ENCODE data around the gene PLD4. TPM values are rescaled to one million over a fixed set of nuclear protein-coding genes. Genes with fewer than 3 reads are reported as not detected.
"Not testable (repeated sequence)": the region's sequence is repeated elsewhere in the genome, so short reads cannot be mapped to it uniquely, and the experiment has no call there.

PLD4 gene
- total and polyA plus RNA-seq, 4 experiments from 2014 or later: 0.68 TPM; not detected in 3

DNA sequence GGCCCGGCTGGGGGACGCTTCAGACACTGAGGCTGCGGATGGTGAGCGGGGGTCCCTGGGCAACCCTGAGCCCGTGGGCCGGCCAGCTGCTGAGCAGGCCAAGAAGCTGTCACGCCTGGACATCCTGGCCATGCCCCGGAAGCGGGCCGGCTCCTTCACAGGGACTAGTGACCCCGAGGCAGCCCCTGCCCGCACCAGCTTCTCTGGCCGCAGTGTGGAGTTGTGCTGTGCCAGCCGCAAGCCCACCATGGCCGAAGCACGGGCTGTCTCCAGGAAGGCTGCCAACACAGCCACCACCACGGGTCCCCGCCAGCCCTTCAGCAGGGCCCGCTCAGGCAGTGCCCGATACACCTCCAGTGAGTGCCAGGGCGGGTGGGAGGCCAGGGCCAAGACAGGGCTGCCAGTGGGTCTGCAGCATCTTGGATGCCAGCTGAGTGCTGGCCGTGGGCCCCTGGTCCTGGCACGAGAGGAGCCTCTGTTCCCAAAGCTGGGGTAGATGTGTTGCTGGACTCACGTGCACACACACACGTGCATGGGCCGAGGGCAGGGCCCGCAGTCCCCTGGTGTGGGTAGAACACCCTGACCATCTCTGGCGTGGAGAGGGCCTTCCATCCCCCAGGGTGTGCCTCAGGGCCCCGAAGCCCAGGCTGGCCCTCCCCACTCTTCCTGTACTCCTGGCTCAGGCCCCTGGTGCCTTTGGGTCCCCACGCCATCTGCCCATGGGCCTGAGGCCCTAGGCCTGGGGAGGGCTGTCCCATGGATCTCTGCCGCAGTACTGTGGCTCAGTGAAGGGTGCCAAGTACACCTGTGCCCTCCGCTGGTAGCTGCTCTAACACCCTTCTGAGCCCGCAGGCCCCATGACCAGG lies 36.8 kb upstream of the PLD4 start:
- CTCF ChIA-PET (ENCODE audit: partially characterized antibody): no interaction called here
- intact Hi-C loops (cut with micrococcal nuclease): no loop called here

DNA sequence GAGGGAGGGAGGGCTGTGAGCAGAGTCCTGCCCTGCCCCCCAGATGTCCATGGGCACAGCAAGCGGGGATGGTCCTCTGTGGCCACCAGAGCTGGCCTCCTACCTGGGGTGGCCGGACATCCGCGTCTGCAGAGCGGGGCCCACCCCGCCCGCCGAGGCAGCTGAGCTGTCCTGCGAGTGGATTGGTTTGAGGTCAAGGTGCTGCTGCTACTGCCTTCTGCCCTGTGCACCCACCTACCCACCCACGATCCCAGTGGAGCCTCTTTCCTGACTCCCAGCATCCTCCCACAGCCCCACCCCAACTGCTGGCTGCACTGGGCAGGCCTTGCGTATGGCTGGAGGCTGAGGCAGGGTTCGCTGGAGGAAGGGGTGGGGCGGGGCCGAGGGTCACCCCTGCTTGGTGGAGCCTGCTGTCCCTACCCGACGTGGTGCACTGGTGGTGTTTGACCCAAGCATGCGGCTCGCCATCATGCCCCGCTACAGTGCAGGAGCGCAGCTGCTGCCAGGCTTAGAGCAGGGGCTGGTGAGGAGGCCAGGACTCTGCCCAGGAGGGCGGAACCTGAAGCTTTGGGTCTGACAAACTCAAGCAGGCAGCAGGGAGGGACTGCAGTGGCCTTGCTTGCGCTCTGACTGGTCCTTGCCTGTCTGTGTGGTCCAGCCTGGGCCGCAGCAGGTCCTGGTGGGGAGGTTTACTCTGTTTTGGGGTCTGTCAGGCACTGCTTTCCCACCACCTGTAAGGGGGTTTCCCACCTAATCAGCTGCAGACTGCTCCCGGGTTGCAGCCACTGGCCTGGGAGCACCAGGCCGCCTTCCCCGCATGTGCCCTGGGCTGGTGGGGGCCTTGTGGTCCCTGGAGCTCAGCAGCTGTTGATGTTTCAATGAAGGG lies 35.9 kb upstream of the PLD4 start:
- no peak overlapping the region for H3K4me3 ChIP-seq (ENCODE audit: low read length in 2 of 2)
- H3K27ac Mint-ChIP-seq: no peak overlapping the region
- no peaks in the 10 kb centered on the region for H3K4me1 ChIP-seq (ENCODE audit: insufficient read depth, low read length)
- H3K36me3 Mint-ChIP-seq: no peaks in the 10 kb centered on the region
- H3K9me3 ChIP-seq (ENCODE audit: control insufficient read depth in 1 of 2, low read length in 2 of 2): no peaks in the 10 kb centered on the region
- intact Hi-C loops (cut with micrococcal nuclease): no loop called here
- H3K9me3 Mint-ChIP-seq: no peaks in the 10 kb centered on the region
- no peaks in the 10 kb centered on the region for H3K36me3 ChIP-seq (ENCODE audit: insufficient read depth, low read length)
- no peaks in the 10 kb centered on the region for H3K27me3 ChIP-seq (ENCODE audit: insufficient read depth, low read length)
- H3K27ac ChIP-seq (ENCODE audit: low read depth, low read length): no peak overlapping the region
- no peaks in the 10 kb centered on the region for H3K4me1 Mint-ChIP-seq
- ChIA-PET POLR2A (ENCODE audit: partially characterized antibody) (no interaction called here), CTCF (ENCODE audit: partially characterized antibody) (no interaction called here)
- H3K27me3 Mint-ChIP-seq: no peaks in the 10 kb centered on the region
- DNase-seq: peak in 1 of 5 donors; percentile 19
- H3K4me3 Mint-ChIP-seq: no peak overlapping the region

More for the DNA sequence above, 36.8 kb upstream of the PLD4 start:
- Histone ChIP-seq H3K4me1 (ENCODE audit: insufficient read depth, low read length) (no peaks in the 10 kb centered on the region), H3K27me3 (ENCODE audit: insufficient read depth, low read length) (no peaks in the 10 kb centered on the region), H3K36me3 (ENCODE audit: insufficient read depth, low read length) (no peaks in the 10 kb centered on the region), H3K4me3 (ENCODE audit: low read length in 2 of 2) (no peak overlapping the region), H3K27ac (ENCODE audit: low read depth, low read length) (no peak overlapping the region), H3K9me3 (ENCODE audit: control insufficient read depth in 1 of 2, low read length in 2 of 2) (no peaks in the 10 kb centered on the region)
- no peak overlapping the region for H3K4me3 Mint-ChIP-seq
- H3K27ac Mint-ChIP-seq: no peak overlapping the region
- no peaks in the 10 kb centered on the region for H3K9me3 Mint-ChIP-seq
- POLR2A ChIA-PET (ENCODE audit: partially characterized antibody): no interaction called here
- H3K4me1 Mint-ChIP-seq: no peaks in the 10 kb centered on the region
- no peaks in the 10 kb centered on the region for H3K36me3 Mint-ChIP-seq
- peak in 1 of 5 donors; percentile 40 for DNase-seq
- H3K27me3 Mint-ChIP-seq: no peaks in the 10 kb centered on the region

DNA sequence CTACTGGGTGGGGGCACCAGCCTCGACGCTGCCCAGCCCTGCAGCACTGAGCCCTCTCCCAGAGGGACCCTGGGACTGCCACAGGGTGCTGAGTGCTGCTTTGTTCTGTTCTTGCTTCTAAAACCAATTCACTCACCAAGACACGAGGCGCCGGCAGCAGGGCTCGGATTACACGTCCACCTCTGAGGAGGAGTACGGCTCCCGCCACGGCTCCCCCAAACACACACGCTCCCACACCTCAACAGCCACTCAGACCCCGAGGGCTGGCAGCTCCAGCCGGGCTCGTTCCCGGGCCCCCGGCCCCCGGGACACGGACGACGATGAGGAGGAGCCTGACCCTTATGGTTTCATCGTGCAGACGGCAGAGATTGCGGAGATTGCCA lies 35.3 kb upstream of the PLD4 start:
- CTCF ChIA-PET (ENCODE audit: partially characterized antibody): no interaction called here
- no peaks in the 10 kb centered on the region for H3K36me3 Mint-ChIP-seq
- no peaks in the 10 kb centered on the region for H3K4me1 Mint-ChIP-seq
- intact Hi-C loops (cut with micrococcal nuclease): no loop called here
- no peaks in the 10 kb centered on the region for H3K27me3 Mint-ChIP-seq
- DNase-seq: no peak
- Histone ChIP-seq H3K36me3 (ENCODE audit: insufficient read depth, low read length) (no peaks in the 10 kb centered on the region), H3K9me3 (ENCODE audit: control insufficient read depth in 1 of 2, low read length in 2 of 2) (no peaks in the 10 kb centered on the region), H3K4me3 (ENCODE audit: low read length in 2 of 2) (no peak overlapping the region), H3K27ac (ENCODE audit: low read depth, low read length) (no peak overlapping the region), H3K4me1 (ENCODE audit: insufficient read depth, low read length) (no peaks in the 10 kb centered on the region), H3K27me3 (ENCODE audit: insufficient read depth, low read length) (no peaks in the 10 kb centered on the region)
- H3K9me3 Mint-ChIP-seq: no peaks in the 10 kb centered on the region
- POLR2A ChIA-PET (ENCODE audit: partially characterized antibody): no interaction called here
- no peak overlapping the region for H3K4me3 Mint-ChIP-seq
- no peak overlapping the region for H3K27ac Mint-ChIP-seq

DNA sequence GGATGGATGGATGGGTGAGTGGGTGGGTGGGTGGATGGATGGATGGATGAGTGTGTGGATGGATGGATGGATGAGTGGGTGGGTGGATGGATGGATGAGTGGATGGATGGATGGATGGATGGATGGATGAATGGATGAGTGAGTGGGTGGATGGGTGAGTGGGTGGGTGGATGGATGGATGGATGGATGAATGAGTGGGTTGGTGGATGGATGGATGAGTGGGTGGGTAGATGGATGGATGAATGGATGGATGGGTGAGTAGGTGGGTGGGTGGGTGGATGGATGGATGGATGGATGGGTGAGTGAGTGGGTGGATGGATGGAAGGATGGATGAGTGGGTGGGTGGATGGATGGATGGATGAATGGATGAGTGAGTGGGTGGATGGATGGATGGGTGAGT lies 34.4 kb upstream of the PLD4 start:
- not testable (repeated sequence) for DNase-seq

DNA sequence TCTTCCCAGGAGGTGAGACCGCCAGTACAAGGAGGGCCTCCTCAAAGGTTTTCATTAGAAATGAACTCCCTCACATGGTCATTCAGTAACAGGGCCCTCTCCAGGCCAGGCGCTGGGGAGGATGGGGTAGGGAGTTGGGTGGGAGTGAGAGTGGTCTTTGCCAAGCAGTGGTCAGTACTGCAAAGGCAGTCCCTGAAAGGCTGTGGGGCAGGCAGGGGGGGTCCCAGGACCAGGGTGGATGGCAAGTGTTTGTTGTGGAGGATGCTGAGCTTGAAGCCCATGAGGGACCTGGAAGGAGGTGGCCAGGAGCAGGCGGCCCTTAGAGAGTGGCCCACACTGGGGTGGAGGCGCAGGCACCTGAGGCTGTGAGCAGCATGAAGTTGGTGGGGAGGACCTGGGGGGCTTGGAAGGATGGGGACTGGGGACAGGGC lies 33.5 kb upstream of the PLD4 start:
- ChIA-PET CTCF (ENCODE audit: partially characterized antibody) (no interaction called here), POLR2A (ENCODE audit: partially characterized antibody) (no interaction called here)
- Mint-ChIP-seq H3K4me3 (no peak overlapping the region), H3K27me3 (no peaks in the 10 kb centered on the region), H3K4me1 (no peaks in the 10 kb centered on the region), H3K27ac (no peak overlapping the region), H3K9me3 (no peaks in the 10 kb centered on the region), H3K36me3 (no peaks in the 10 kb centered on the region)
- Histone ChIP-seq H3K4me3 (ENCODE audit: low read length in 2 of 2) (no peak overlapping the region), H3K36me3 (ENCODE audit: insufficient read depth, low read length) (no peaks in the 10 kb centered on the region), H3K4me1 (ENCODE audit: insufficient read depth, low read length) (no peaks in the 10 kb centered on the region), H3K27ac (ENCODE audit: low read depth, low read length) (no peak overlapping the region), H3K27me3 (ENCODE audit: insufficient read depth, low read length) (no peaks in the 10 kb centered on the region), H3K9me3 (ENCODE audit: control insufficient read depth in 1 of 2, low read length in 2 of 2) (no peaks in the 10 kb centered on the region)
- intact Hi-C loops (cut with micrococcal nuclease): no loop called here
- no peak for DNase-seq

More for the DNA sequence above, 34.4 kb upstream of the PLD4 start:
- H3K27me3 Mint-ChIP-seq; H3K9me3 ChIP-seq (ENCODE audit: control insufficient read depth in 1 of 2, low read length in 2 of 2); CTCF ChIA-PET (ENCODE audit: partially characterized antibody); H3K27ac ChIP-seq (ENCODE audit: low read depth, low read length); H3K4me1 Mint-ChIP-seq; H3K36me3 Mint-ChIP-seq; H3K9me3 Mint-ChIP-seq; H3K4me3 ChIP-seq (ENCODE audit: low read length in 2 of 2); intact Hi-C loops (cut with micrococcal nuclease); H3K27ac Mint-ChIP-seq; H3K36me3 ChIP-seq (ENCODE audit: insufficient read depth, low read length); H3K4me1 ChIP-seq (ENCODE audit: insufficient read depth, low read length); POLR2A ChIA-PET (ENCODE audit: partially characterized antibody); H3K27me3 ChIP-seq (ENCODE audit: insufficient read depth, low read length); H3K4me3 Mint-ChIP-seq: not testable (repeated sequence)

DNA sequence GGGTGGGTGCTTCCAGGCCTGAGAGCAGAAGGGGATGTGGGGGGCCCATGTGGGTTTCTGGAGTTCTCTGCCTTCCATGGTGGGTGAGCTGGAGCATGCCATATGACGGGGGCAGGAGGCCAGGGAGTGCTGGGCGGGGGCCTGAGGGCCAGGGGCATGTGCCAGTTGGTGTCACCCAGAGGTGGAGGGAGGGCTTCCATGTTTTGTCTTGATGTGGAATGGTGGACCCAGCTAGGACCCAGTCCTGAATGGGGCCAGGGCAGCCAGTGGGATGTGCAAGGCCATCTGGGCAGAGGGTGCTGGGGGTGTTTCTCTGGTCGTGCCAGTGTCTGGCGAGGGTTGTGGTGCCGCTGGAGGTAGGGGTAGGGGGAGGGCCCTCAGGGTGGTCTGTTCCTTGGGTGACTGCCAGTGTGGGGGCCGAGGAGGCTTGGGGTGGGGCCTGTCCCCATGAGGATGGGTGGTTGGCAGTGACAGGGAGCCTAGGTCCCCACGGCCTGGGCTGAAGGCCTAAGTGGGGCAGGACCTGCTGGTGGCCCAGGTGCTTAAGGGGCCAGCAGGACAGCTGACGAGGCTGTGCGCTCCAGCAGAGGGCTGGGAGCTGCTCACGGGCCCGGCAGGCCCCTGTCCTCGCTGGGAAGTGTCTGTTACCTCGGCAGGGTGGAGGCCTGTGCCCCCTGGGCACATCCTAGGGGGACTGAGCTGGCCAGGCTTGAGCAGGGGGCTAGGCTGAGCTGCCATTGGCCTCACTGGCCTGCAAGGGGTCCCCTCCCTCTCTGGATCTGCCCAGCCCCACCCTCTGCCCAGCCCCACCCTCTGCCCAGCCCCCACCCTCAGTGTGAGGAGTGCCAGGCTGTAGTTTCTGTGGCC lies 32.8 kb upstream of the PLD4 start:
- Mint-ChIP-seq H3K27ac (no peak overlapping the region), H3K9me3 (no peaks in the 10 kb centered on the region), H3K4me3 (no peak overlapping the region), H3K27me3 (peaks cover 0 to 3% of the 10 kb centered on the region in 2 donors), H3K36me3 (no peaks in the 10 kb centered on the region), H3K4me1 (peaks cover 0 to 3% (median 1%) of the 10 kb centered on the region in 4 donors)
- no peaks in the 10 kb centered on the region for H3K9me3 ChIP-seq (ENCODE audit: control insufficient read depth in 1 of 2, low read length in 2 of 2)
- ChIA-PET POLR2A (ENCODE audit: partially characterized antibody) (no interaction called here), CTCF (ENCODE audit: partially characterized antibody) (no interaction called here)
- H3K36me3 ChIP-seq (ENCODE audit: insufficient read depth, low read length): no peaks in the 10 kb centered on the region
- no peak overlapping the region for H3K4me3 ChIP-seq (ENCODE audit: low read length in 2 of 2)
- no peaks in the 10 kb centered on the region for H3K4me1 ChIP-seq (ENCODE audit: insufficient read depth, low read length)
- DNase-seq: no peak
- no peaks in the 10 kb centered on the region for H3K27me3 ChIP-seq (ENCODE audit: insufficient read depth, low read length)
- H3K27ac ChIP-seq (ENCODE audit: low read depth, low read length): no peak overlapping the region
- intact Hi-C loops (cut with micrococcal nuclease): no loop called here
